GM12865 (cell line): ENCODE data around the gene HSPA12A.

Experiments
- DNase-seq: peaks from one replicate; pipeline ENCODE4 v3.0.0; 2010; ENCODE audit warnings: low read depth
- H3K4me3 ChIP-seq: 2 replicates; pipeline ENCODE4 v1.5.1; 2011; ENCODE audit warnings: mild to moderate bottlenecking, low read depth, low read length, control low read depth
- TF ChIP-seq, protein P1 (sequence below): IDR thresholded peaks from 2 replicates; pipeline ENCODE4 v1.5.1; 2011; ENCODE audit warnings: low read length, control low read depth, low read depth, inconsistent platforms; ENCODE audit not compliant: insufficient read depth; ENCODE audit errors: missing control alignments

Gene HSPA12A

DNA sequence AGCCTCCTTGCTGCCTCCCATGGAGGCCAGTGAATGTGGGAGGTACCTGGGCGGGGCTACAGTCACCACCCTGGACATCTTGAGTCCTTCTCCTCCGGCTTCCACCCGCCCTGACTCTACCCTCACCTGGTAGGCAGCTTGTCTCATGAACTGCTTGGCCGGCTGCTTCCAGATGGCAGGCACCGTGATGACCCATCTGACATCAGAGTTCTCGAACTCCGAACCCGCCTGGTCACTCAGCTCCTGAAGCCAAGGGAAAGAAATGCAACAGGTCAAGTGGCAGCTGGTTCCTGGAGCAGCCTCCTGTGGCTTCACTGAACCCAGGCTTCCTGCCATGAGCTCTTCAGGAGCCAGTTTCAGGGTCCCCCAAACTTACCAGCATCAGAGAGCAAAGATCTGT lies 50.1 kb downstream of the HSPA12A start:
- TF ChIP-seq, protein P1, sequence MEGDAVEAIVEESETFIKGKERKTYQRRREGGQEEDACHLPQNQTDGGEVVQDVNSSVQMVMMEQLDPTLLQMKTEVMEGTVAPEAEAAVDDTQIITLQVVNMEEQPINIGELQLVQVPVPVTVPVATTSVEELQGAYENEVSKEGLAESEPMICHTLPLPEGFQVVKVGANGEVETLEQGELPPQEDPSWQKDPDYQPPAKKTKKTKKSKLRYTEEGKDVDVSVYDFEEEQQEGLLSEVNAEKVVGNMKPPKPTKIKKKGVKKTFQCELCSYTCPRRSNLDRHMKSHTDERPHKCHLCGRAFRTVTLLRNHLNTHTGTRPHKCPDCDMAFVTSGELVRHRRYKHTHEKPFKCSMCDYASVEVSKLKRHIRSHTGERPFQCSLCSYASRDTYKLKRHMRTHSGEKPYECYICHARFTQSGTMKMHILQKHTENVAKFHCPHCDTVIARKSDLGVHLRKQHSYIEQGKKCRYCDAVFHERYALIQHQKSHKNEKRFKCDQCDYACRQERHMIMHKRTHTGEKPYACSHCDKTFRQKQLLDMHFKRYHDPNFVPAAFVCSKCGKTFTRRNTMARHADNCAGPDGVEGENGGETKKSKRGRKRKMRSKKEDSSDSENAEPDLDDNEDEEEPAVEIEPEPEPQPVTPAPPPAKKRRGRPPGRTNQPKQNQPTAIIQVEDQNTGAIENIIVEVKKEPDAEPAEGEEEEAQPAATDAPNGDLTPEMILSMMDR, result no peak
- H3K4me3 ChIP-seq, result no peak overlapping the region
- DNase-seq, result no peak

DNA sequence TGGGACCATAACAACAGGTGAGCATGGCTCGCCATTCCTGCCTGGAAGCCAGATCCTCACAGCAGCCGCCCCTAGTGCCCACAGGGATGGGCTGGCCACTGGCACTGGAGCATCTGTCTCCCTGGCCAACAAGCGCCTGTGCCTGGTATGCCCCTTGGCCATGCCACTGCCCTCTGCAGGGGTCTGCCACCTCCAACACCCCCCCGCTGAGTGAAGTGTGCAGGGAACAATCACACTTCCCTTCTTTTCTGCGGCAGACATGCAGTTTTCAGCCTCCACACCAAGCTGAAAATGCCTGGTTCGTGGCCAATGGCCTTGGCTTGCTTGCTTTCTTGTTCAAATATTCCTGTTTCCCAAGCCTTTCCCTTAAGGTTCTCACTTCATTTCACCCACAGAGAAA lies 50.7 kb downstream of the HSPA12A start:
- no peak overlapping the region for H3K4me3 ChIP-seq
- DNase-seq, result no peak
- TF ChIP-seq, protein P1, result no peak

DNA sequence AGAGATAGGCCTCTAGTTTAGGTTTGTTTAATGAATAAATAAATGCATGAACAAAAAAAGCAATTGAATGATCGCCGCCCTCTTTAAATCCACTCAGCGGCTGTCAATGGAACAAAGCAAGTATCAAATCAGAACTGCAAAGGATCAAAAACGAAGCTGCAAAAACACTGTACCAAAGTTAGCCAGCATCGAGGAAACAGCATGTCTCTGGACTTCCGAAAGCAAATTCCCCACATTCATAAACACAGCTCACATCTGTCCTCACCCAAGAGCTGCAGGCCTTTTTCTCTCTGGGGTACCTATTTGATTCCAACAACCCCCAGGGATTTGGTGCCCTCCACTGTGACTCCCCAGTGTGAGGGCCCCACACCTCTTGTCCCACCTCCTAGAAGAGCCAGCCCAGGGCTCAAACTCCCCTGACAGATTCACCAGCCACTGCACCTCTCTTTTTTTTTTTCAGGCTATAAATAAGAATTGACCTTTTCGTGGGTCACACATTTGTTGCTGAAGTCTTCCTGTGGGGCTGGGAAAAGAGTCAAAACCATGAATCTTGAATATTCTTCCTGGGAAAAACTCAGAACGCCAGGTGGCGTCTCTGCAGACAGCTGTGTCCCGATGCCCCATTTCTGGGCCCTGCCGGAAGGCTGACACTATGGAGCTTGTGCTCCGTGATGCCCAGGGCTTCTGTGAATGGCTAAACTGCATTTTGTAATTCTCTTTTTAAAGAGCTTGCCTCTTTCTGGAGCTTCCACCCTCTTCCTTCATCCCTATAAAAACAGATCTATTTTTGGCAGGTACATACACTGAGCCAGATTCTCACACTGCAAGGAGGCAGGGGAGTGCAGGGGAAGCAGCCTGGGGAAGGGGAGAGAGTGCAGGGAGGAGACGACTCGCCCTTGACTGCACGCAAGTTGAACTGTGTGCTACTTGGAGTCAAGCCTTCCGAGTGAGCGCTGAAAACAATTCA lies 51.7 kb downstream of the HSPA12A start:
- DNase-seq, result no peak
- no peak overlapping the region for H3K4me3 ChIP-seq
- TF ChIP-seq, protein P1, result no peak

- TF ChIP-seq, protein P1, result no peak
- no peak for DNase-seq
- H3K4me3 ChIP-seq, result no peak overlapping the region
These were observed 52.6 kb downstream of the HSPA12A start for GRCh38 chr10:116689744-116690143.

- H3K4me3 ChIP-seq, result no peak overlapping the region
- TF ChIP-seq, protein P1, result no peak
- DNase-seq, result no peak
These were observed 53.4 kb downstream of the HSPA12A start for GRCh38 chr10:116688741-116689495.

- no peak for DNase-seq
- no peak overlapping the region for H3K4me3 ChIP-seq
- TF ChIP-seq, protein P1, result no peak
These were observed 54.1 kb downstream of the HSPA12A start for GRCh38 chr10:116688241-116688711.
